ENCODE results near the gene FOXO3.

- TF ChIP-seq EZH2 (IDR thresholded peaks at IDR 0.05; ENCODE audit: insufficient read depth, poor library complexity, severe bottlenecking) (no peak), EZH2phosphoT487 (IDR thresholded peaks at IDR 0.05; ENCODE audit: insufficient read depth, low read depth) (no peak)
These were observed 141.6 kb downstream of the FOXO3 start for GRCh38 chr6:108702106-108702851.

Data from GM23248 (cell line).